HepG2 (cell line): ENCODE results near the gene PTH2. TPM values are rescaled to one million over a fixed set of nuclear protein-coding genes. Genes with fewer than 3 reads are reported as not detected.

Source experiments
- ARNTL ChIP-seq: sonication (generic); formaldehyde crosslinking; IDR thresholded peaks from 2 replicates; pipeline ENCODE4 v1.4.0; 2020; ENCODE audit warnings: mild to moderate bottlenecking, missing genetic modification reagents
- ATF4 ChIP-seq, 2 experiments: fragments of 450-650 bp in 1 of 2; sonication (generic) in 1 of 2; formaldehyde crosslinking; IDR thresholded peaks; 2 replicates each; pipeline versions ENCODE4 v1.5.0 to v1.8.0; 2020 to 2022; ENCODE audit warnings: mild to moderate bottlenecking in 1 of 2, missing genetic modification reagents in 1 of 2
- E2F1 ChIP-seq: sonication (generic); formaldehyde crosslinking; IDR thresholded peaks from 2 replicates; pipeline ENCODE4 v1.5.0; 2020; ENCODE audit warnings: missing genetic modification reagents
- GABPA ChIP-seq, 2 experiments: IDR thresholded peaks; 2 replicates each; pipeline ENCODE4 v1.6.1; 2011 to 2016; ENCODE audit warnings: low read depth in 2 of 2, low read length in 1 of 2, missing biosample characterization in 1 of 2, missing genetic modification characterization in 1 of 2
- GMEB2 ChIP-seq: IDR thresholded peaks from 2 replicates; pipeline ENCODE4 v1.6.1; 2016; ENCODE audit warnings: missing biosample characterization, missing genetic modification reagents, low read depth
- HNRNPH1 ChIP-seq: fragments of 200-400 bp; formaldehyde crosslinking; optimal IDR thresholded peaks from 2 replicates; pipeline ENCODE3; 2017; ENCODE audit warnings: mild to moderate bottlenecking, low read depth, low read length
- HNRNPLL ChIP-seq: fragments of 200-400 bp; formaldehyde crosslinking; IDR thresholded peaks from 2 replicates; pipeline ENCODE4 v1.6.1; 2017; ENCODE audit warnings: mild to moderate bottlenecking, low read depth, low read length; ENCODE audit not compliant: poor library complexity, severe bottlenecking
- KAT8 ChIP-seq: IDR thresholded peaks from 2 replicates; pipeline ENCODE4 v1.6.1; 2016; ENCODE audit warnings: missing genetic modification reagents, missing compliant biosample characterization
- KDM3A ChIP-seq: IDR thresholded peaks from 2 replicates; pipeline ENCODE4 v1.6.1; 2018; ENCODE audit warnings: low read depth, missing compliant biosample characterization
- POGZ ChIP-seq: sonication (generic); formaldehyde crosslinking; IDR thresholded peaks from 2 replicates; pipeline ENCODE4 v1.4.0; 2020; ENCODE audit warnings: mild to moderate bottlenecking, missing genetic modification reagents
- SAP130 ChIP-seq: IDR thresholded peaks from 2 replicates; pipeline ENCODE4 v1.6.1; 2016; ENCODE audit warnings: low read depth
- ZBTB3 ChIP-seq: sonication (generic); formaldehyde crosslinking; IDR thresholded peaks from 2 replicates; pipeline ENCODE4 v1.4.0; 2020; ENCODE audit warnings: low read depth, mild to moderate bottlenecking, moderate library complexity, missing genetic modification reagents, borderline replicate concordance
- ZNF274 ChIP-seq: sonication (generic); formaldehyde crosslinking; IDR thresholded peaks from 2 replicates; pipeline ENCODE4 v1.5.1; 2020; ENCODE audit warnings: mild to moderate bottlenecking, missing genetic modification reagents
- ZNF446 ChIP-seq: sonication (generic); formaldehyde crosslinking; IDR thresholded peaks from 2 replicates; pipeline ENCODE4 v1.5.0; 2020; ENCODE audit warnings: mild to moderate bottlenecking, missing genetic modification reagents
- ZNF614 ChIP-seq: IDR thresholded peaks from 2 replicates; pipeline ENCODE4 v1.6.1; 2018; ENCODE audit warnings: missing biosample characterization, missing genetic modification reagents, inconsistent platforms, borderline replicate concordance
- ZNF710 ChIP-seq: sonication (generic); formaldehyde crosslinking; IDR thresholded peaks from 2 replicates; pipeline ENCODE4 v1.5.0; 2020; ENCODE audit warnings: mild to moderate bottlenecking, missing genetic modification reagents, borderline replicate concordance
- ZNF713 ChIP-seq: sonication (generic); formaldehyde crosslinking; IDR thresholded peaks from 2 replicates; pipeline ENCODE4 v1.4.0; 2020; ENCODE audit warnings: mild to moderate bottlenecking, missing genetic modification reagents
- ZNF720 ChIP-seq: sonication (generic); formaldehyde crosslinking; IDR thresholded peaks from 2 replicates; pipeline ENCODE4 v1.4.0; 2020; ENCODE audit warnings: missing genetic modification reagents
- ZNF761 ChIP-seq: sonication (generic); formaldehyde crosslinking; conservative IDR thresholded peaks from 2 replicates; pipeline ENCODE4 v1.4.0; 2020; ENCODE audit warnings: mild to moderate bottlenecking, missing genetic modification reagents
- ZNF800 ChIP-seq: sonication (generic); formaldehyde crosslinking; IDR thresholded peaks from 2 replicates; pipeline ENCODE4 v1.4.0; 2020; ENCODE audit warnings: missing genetic modification reagents
- ZNF83 ChIP-seq: sonication (generic); formaldehyde crosslinking; IDR thresholded peaks from 2 replicates; pipeline ENCODE4 v1.4.0; 2020; ENCODE audit warnings: missing genetic modification reagents, mild to moderate bottlenecking, borderline replicate concordance
- polyA plus RNA-seq, 8 experiments: library from polyadenylated mRNA; depleted of rRNA in 3 of 8; stranded (reverse) in 7 of 8; unstranded in 1 of 8; fragments of >200 nt; fragmentation: Illumina TruSeq in 4 of 8; extraction: Trizol in 4 of 8; gene quantifications; 2 replicates each; pipeline versions ENCODE4 v1.2.1 to v1.2.3, GENCODE V29; 2011 to 2016; ENCODE audit warnings: low read depth in 4 of 8, missing spikeins in 1 of 8, mixed read lengths in 1 of 8; ENCODE audit not compliant: insufficient read depth in 1 of 8
- total RNA-seq, 5 experiments: library from RNA; depleted of rRNA; stranded (reverse); fragments of >200 nt; fragmentation: Illumina TruSeq; extraction: Trizol; gene quantifications; 2 replicates each; pipeline ENCODE4 v1.2.3, GENCODE V29; 2016; ENCODE audit warnings: low read depth in 1 of 5

The PTH2 gene
- total and polyA plus RNA-seq, 2 of the 13 experiments (the other 11 are each of a cell fraction or from before 2014, with no cell fraction given) = not detected

- TF ChIP-seq ZNF710 (no peak), KAT8 (CRISPR knock-in tag) (peak; percentile 90), ZBTB3 (no peak), ARNTL (no peak), ZNF274 (CRISPR knock-in tag) (0 out of 2 replicates have a peak, but pooled peaks have one; percentile 30), POGZ (CRISPR knock-in tag) (0 out of 2 replicates have a peak, but pooled peaks have one; percentile 15), GMEB2 (CRISPR knock-in tag) (peak; percentile 72; the same call in 1 of the 2 replicates), ZNF761 (0 out of 2 replicates have a peak, but pooled peaks have one; percentile 47), ZNF713 (CRISPR knock-in tag) (no peak), ATF4 (CRISPR knock-in tag; IDR thresholded peaks at IDR 0.05) (no peak), HNRNPLL (no peak), E2F1 (CRISPR knock-in tag) (no peak), ZNF800 (CRISPR knock-in tag) (peak; percentile 8; the same call in 1 of the 2 replicates), ZNF83 (CRISPR knock-in tag) (no peak), SAP130 (CRISPR knock-in tag) (peak; percentile 97), ZNF614 (CRISPR knock-in tag) (peak; percentile 76; the same call in 1 of the 2 replicates), HNRNPH1 (no peak), KDM3A (CRISPR knock-in tag) (no peak), ZNF720 (no peak), GABPA (IDR thresholded peaks at IDR 0.05; ENCODE audit: low read depth, low read length) (peak; percentile 86), GABPA (CRISPR knock-in tag; IDR thresholded peaks at IDR 0.05; ENCODE audit: low read depth) (peak; percentile 98), ZNF446 (CRISPR knock-in tag) (peak; percentile 29; the same call in 1 of the 2 replicates)
Observed at GRCh38 chr19:49451430-49452181, 28.4 kb upstream of the PTH2 start, which contains the start of gene PIH1D1 (continued).
